ENCODE measurements around the gene WDR35.

Gene WDR35

GRCh38 chr2:19875280-19875679, 114.6 kb downstream of the WDR35 start:
- H3K4me2 ChIP-seq (ENCODE audit: insufficient read depth, low read length) = no peak overlapping the region
- DNase-seq = no peak
- H3K36me3 ChIP-seq (ENCODE audit: insufficient read depth, low read length) = no peaks in the 10 kb centered on the region
- H3K4me1 ChIP-seq (ENCODE audit: insufficient read depth, low read length) = no peaks in the 10 kb centered on the region
- H3K27ac ChIP-seq (ENCODE audit: low read length) = no peak overlapping the region
- H3K79me2 ChIP-seq (ENCODE audit: insufficient read depth, low read length) = no peaks in the 10 kb centered on the region
- TF ChIP-seq CTCF (IDR thresholded peaks at IDR 0.05; ENCODE audit: borderline replicate concordance, extremely low read depth, low read length, poor library complexity, severe bottlenecking) (no peak), EZH2 (IDR thresholded peaks at IDR 0.05; ENCODE audit: borderline replicate concordance, low read depth, low read length, severe bottlenecking) (no peak)
- H4K20me1 ChIP-seq (ENCODE audit: insufficient read depth, low read length) = no peaks in the 10 kb centered on the region
- no peaks in the 10 kb centered on the region for H3K9me3 ChIP-seq (ENCODE audit: insufficient read depth, low read length, severe bottlenecking)
- no peak overlapping the region for H3K4me3 ChIP-seq (ENCODE audit: low read depth in 1 of 2, low read length in 2 of 2)
- no peak overlapping the region for H3K9ac ChIP-seq (ENCODE audit: low read depth, low read length)
- H3K27me3 ChIP-seq (ENCODE audit: insufficient read depth, low read length, poor library complexity) = no peaks in the 10 kb centered on the region
- no peak overlapping the region for H2AFZ ChIP-seq (ENCODE audit: low read depth, low read length)
- ATAC-seq (ENCODE audit: insufficient read depth, low read depth) = no peak

- H3K27me3 ChIP-seq (ENCODE audit: insufficient read depth, low read length, poor library complexity) = no peaks in the 10 kb centered on the region
- no peaks in the 10 kb centered on the region for H3K79me2 ChIP-seq (ENCODE audit: insufficient read depth, low read length)
- H3K4me3 ChIP-seq (ENCODE audit: low read depth in 1 of 2, low read length in 2 of 2) = no peak overlapping the region
- DNase-seq = no peak
- H3K4me1 ChIP-seq (ENCODE audit: insufficient read depth, low read length) = no peaks in the 10 kb centered on the region
- H3K36me3 ChIP-seq (ENCODE audit: insufficient read depth, low read length) = no peaks in the 10 kb centered on the region
- H3K9ac ChIP-seq (ENCODE audit: low read depth, low read length) = no peak overlapping the region
- no peaks in the 10 kb centered on the region for H4K20me1 ChIP-seq (ENCODE audit: insufficient read depth, low read length)
- no peak for ATAC-seq (ENCODE audit: insufficient read depth, low read depth)
- no peak overlapping the region for H3K27ac ChIP-seq (ENCODE audit: low read length)
- no peak overlapping the region for H3K4me2 ChIP-seq (ENCODE audit: insufficient read depth, low read length)
- TF ChIP-seq EZH2 (IDR thresholded peaks at IDR 0.05; ENCODE audit: borderline replicate concordance, low read depth, low read length, severe bottlenecking) (no peak), CTCF (IDR thresholded peaks at IDR 0.05; ENCODE audit: borderline replicate concordance, extremely low read depth, low read length, poor library complexity, severe bottlenecking) (no peak)
- H2AFZ ChIP-seq (ENCODE audit: low read depth, low read length) = no peak overlapping the region
- H3K9me3 ChIP-seq (ENCODE audit: insufficient read depth, low read length, severe bottlenecking) = no peaks in the 10 kb centered on the region
These were observed 115.2 kb downstream of the WDR35 start for GRCh38 chr2:19874726-19875125.

- ATAC-seq (ENCODE audit: insufficient read depth, low read depth) (no peak), DNase-seq (no peak)
- H3K27me3 ChIP-seq (ENCODE audit: insufficient read depth, low read length, poor library complexity) = no peaks in the 10 kb centered on the region
- no peak overlapping the region for H3K9ac ChIP-seq (ENCODE audit: low read depth, low read length)
- H3K4me2 ChIP-seq (ENCODE audit: insufficient read depth, low read length) = no peak overlapping the region
- H3K4me1 ChIP-seq (ENCODE audit: insufficient read depth, low read length) = no peaks in the 10 kb centered on the region
- no peaks in the 10 kb centered on the region for H4K20me1 ChIP-seq (ENCODE audit: insufficient read depth, low read length)
- no peaks in the 10 kb centered on the region for H3K36me3 ChIP-seq (ENCODE audit: insufficient read depth, low read length)
- no peak overlapping the region for H3K4me3 ChIP-seq (ENCODE audit: low read depth in 1 of 2, low read length in 2 of 2)
- H3K79me2 ChIP-seq (ENCODE audit: insufficient read depth, low read length) = no peaks in the 10 kb centered on the region
- H3K9me3 ChIP-seq (ENCODE audit: insufficient read depth, low read length, severe bottlenecking) = no peaks in the 10 kb centered on the region
- no peak overlapping the region for H2AFZ ChIP-seq (ENCODE audit: low read depth, low read length)
- no peak for TF ChIP-seq EZH2 (IDR thresholded peaks at IDR 0.05; ENCODE audit: borderline replicate concordance, low read depth, low read length, severe bottlenecking)
- no peak for TF ChIP-seq CTCF (IDR thresholded peaks at IDR 0.05; ENCODE audit: borderline replicate concordance, extremely low read depth, low read length, poor library complexity, severe bottlenecking)
- no peak overlapping the region for H3K27ac ChIP-seq (ENCODE audit: low read length)
These were observed 116.9 kb downstream of the WDR35 start for GRCh38 chr2:19873014-19873413.

- Histone ChIP-seq H3K4me1 (ENCODE audit: insufficient read depth, low read length) (no peaks in the 10 kb centered on the region), H4K20me1 (ENCODE audit: insufficient read depth, low read length) (no peaks in the 10 kb centered on the region), H3K4me3 (ENCODE audit: low read depth in 1 of 2, low read length in 2 of 2) (no peak overlapping the region), H3K9ac (ENCODE audit: low read depth, low read length) (no peak overlapping the region), H3K9me3 (ENCODE audit: insufficient read depth, low read length, severe bottlenecking) (no peaks in the 10 kb centered on the region), H3K27me3 (ENCODE audit: insufficient read depth, low read length, poor library complexity) (no peaks in the 10 kb centered on the region), H3K79me2 (ENCODE audit: insufficient read depth, low read length) (no peaks in the 10 kb centered on the region), H3K36me3 (ENCODE audit: insufficient read depth, low read length) (no peaks in the 10 kb centered on the region), H2AFZ (ENCODE audit: low read depth, low read length) (no peak overlapping the region), H3K4me2 (ENCODE audit: insufficient read depth, low read length) (no peak overlapping the region), H3K27ac (ENCODE audit: low read length) (no peak overlapping the region)
- ATAC-seq (ENCODE audit: insufficient read depth, low read depth) (no peak), DNase-seq (no peak)
- TF ChIP-seq EZH2 (IDR thresholded peaks at IDR 0.05; ENCODE audit: borderline replicate concordance, low read depth, low read length, severe bottlenecking) (no peak), CTCF (IDR thresholded peaks at IDR 0.05; ENCODE audit: borderline replicate concordance, extremely low read depth, low read length, poor library complexity, severe bottlenecking) (no peak)
These were observed 117.6 kb downstream of the WDR35 start for GRCh38 chr2:19872302-19872701.

All from DND-41 (cell line).